GM19452 (cell line): ENCODE data around the gene LAMA3.

Source experiments
- ATAC-seq: cut with Tn5 transposase; IDR thresholded peaks from one replicate; pipeline ENCODE4 v1.9.1; 2021; ENCODE audit not compliant: unreplicated experiment

LAMA3 gene

DNA sequence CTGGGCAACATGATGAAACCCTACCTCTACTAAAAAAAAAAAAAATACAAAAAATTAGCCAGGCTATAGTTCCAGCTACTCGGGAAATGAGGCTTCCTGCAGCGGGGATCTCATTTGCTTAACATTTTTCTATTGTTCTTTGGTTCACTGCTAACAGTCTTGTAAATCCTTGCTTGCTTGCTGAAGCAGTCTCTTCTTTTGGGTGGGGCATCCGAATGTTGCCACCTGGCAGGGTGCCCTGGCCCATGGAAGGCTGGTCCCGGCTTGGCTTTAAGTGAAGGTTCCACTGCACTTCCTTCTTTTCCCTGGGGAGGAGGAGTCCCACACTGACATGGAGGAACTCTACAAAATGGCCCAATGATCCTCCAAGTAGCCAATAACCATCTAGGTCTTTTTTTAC is 20.5 kb upstream of the LAMA3 start:
- ATAC-seq, result no peak

DNA sequence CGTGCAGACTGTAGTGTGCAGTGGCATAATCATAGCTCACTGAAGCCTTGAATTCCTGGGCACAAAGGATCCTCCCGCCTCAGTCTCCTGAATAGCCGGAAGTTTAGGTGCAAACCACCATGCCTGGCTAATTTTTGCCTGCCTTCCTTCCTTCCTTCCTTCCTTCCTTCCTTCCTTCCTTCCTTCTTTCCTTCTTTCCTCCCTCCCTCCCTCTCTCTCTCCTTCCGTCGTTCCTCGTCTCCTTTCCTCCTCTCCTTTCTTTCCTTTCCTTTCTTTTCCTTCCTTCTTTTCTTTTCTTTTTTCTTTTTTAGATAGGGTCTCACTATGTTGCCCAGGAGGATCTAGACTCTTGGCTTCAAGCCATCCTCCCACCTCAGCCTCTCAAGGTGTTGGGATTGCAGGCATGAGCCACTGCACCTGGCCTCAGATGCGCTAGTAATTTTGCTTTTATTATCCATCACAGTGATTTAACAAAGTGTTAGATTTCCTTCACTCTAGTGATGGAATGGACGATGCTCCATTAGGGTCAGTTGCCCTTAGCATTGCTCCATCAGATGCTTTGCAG is 20.0 kb upstream of the LAMA3 start:
- no peak for ATAC-seq

DNA sequence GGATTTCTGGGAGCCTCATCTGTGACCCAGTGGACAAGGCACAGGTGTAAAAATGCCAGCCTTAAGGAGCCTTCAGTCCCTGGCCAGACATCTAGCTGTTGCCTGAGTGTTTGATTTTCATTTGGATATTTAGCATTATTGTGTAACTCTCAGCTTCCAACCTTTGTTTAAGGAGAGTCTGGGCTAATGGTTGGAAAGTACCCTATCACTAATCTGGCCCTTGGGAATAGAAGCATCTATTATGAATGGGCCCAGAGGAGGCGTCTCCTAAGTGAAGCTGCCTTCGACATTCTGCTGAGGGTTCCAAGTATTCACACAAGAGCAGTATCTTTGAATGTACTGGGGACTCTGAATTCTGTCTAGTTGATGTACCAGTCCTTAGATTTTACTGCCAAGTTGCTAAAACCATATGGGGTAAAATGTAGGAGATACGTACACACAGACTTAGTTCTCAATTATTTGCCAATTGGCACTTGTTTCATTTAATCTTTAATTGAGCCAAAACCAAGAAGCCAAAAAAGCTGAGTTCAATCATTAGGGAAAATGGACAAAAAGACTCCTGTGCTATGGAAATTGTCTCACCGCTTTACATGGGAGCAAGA is 19.3 kb upstream of the LAMA3 start:
- no peak for ATAC-seq

DNA sequence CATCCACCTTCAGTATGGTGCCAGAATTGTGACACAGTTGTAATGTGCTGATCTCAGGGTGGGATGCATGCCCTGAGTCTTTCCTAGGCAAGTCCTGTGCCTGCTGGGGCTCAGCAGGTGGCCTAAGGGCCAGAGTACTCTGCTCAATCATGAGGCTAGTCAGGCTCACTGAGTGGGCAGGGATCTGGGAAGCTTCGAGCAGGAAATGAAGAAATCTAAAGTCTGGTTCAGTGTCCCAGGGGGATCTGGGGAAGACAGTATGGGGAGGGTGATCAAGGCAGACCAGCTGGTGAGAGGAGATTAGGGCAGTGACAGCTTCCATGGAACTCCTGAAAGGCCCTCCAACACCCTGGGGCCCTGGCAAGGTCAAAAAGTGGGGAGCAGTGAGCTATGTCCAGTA is 17.7 kb upstream of the LAMA3 start:
- ATAC-seq, result no peak

DNA sequence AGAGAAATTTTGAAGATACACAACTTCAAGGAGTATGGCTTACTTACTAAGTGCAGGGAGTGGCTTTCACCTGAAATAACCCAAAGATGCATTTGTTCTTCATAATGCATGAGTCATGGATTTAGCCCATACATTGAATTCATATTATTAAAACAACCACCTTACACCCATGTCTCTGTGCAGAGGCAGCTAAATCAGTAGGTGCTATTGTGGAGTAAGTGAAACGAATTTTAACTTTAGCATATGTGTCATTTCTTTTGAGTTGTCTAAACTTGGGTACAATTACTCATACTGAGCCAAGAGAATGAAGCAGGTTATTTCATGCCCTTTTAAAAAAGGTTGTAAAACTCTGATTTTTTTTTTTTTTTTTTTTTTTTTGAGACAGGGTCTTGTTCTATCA is 15.5 kb upstream of the LAMA3 start:
- ATAC-seq, result no peak

DNA sequence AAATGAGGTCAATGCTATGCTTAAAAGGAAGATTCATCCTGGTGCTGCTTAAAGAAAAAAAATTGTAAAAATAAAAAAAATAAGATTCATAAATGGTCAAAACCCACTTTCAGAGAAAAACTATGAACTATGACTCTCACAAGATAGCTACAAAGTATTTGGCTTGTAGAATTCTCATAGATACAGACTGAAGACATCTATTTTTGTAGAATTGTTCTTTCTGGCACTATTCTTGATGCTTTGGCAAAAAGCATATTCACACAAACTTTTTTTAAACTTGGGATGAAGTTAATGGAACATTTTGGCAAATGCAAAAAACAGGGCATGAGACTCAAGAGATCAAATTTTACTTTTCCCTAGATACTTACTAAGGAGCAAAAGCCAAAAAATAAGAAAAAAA is 14.0 kb upstream of the LAMA3 start:
- ATAC-seq, result no peak

DNA sequence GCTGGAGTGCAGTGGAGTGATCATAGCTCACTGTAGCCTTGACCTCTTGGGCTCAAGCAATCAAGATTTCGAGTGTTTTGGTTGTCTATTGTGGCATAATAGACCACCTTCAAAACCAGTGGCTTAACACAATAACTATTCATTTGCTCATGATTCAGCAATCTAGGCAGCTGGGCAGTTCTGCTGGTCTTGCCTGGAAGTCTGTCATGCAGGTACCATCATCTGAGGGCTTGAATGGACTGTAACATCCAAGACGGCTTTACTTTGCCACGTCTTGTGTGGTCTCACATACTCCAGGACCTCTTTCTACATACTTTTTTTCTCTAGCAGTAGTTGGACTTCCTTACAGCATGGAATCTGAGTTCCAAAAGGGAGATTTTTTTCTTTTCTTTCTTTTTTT is 13.4 kb upstream of the LAMA3 start:
- ATAC-seq, result no peak

DNA sequence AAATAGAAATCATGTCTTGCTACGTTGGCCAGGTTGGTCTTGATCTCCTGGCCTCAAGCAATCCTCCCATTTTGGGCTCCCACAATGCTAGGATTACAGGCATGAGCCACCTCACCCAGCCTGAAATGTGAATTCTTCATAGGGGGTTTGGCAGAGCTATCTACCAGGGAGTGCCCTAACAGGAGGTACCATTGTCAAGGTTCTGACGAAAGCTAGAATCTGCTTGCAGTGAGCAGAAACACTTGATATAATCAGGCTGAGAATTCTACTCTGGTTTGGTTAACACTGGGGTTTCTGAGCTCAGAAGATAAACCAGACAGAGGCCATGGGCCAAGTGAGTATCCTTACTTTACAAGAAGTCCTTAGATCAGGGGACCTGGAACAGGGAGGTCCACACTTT is 7.2 kb upstream of the LAMA3 start:
- no peak for ATAC-seq

DNA sequence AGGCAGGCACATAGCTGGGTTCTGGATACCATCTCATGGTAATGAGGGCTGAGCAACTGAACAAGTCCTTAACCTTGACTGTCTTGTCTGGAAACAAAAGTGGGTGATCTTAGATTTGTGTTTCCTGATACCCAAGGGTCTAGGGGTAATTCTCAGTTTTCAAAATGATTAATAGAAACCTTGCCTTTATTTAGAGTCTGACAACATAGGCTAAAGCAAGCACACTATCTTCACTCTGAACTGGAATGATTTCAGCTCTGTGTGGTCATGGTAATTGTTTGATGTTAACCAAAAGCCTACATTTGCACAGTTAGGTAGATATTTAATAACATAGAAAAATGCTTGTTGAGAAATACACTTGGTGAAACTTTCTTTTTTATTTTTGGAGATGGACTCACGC is 6.8 kb upstream of the LAMA3 start:
- no peak for ATAC-seq

DNA sequence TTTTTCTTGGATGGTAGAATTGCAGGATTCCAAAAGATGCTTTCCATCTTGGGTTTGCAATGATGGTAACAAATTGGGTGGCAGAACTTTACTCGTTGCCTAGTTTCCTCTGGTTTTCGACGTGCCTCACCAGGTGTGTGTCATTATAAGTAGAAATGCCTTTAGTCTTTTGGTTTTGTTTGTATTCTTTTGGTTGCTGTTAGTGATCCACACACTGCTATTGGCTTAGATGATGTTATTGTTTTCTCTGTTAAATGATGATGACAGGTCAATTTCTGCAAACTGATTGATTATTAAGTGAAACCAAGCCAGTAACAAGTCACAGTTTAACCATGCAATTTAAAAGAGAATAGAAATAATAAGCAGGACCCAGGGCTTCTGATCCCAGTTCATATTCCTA is 6.1 kb upstream of the LAMA3 start:
- no peak for ATAC-seq

DNA sequence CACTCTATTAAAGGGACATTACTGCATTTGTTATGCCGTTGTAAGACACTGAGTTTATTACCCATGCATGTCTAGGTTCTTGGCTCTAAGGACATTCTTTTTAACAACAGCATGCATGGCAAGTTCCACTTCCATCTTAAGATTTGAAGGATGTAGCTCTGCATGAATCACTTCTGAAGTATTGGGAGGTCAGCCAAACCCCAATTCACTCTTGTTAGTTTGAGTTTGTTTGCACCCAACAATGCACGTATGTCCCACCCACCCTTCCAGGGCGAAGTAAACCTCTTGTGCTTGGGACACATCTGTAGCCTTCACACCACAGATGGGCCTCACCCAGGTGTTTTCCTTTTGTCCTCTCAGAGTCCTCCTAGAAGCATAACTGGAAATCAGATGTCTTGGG is 5.6 kb upstream of the LAMA3 start:
- no peak for ATAC-seq

DNA sequence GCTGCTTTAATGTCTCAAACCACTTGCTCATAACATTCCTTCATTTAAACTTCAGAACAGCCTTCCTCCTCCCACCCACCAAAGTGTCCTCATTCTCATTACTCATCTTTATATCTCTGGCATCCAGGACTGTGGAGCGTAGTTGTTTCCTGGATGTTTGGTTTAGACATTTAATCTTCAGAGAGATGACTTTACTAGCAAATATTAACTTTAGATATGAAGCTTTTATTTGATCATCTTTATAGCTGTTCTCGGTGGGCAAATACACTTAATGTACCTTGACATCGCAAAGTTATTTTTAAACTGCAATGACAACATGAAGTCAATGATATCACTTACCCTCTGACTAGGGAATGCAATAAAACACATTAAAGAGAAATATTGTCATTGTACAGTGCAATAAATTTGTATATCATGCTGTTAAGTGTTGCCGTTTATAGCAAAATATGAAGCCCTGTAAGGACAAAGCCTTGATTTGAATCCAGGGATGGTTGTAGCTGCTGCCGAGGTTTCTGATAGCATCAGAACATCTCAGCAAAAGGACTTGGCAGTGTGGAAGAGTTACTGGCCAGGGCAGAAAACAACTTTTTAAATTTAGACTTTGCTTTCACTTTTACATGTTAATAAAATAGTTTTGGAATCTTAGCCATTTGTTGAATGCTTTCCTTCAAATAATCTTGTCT is 4.6 kb upstream of the LAMA3 start:
- no peak for ATAC-seq

DNA sequence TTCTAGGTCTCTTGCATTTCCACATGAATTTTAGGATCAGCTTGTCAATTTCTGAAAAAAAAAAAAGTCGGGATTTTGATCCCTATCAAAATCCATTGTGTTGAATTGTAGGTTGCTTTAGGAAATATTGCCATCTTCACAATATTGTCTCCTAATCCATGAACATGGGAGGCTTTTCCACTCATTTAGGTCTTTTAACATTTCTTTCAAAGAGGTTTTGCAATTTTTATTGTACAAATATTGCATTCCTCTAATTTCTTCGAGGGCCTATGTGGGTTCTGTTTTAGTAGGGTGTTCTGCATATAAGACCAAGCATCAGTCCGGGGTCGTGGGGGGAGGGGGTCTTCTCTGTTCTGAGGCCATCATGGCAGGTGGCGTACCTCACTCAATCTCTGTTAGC is 725 bp upstream of the LAMA3 start:
- ATAC-seq, result no peak

DNA sequence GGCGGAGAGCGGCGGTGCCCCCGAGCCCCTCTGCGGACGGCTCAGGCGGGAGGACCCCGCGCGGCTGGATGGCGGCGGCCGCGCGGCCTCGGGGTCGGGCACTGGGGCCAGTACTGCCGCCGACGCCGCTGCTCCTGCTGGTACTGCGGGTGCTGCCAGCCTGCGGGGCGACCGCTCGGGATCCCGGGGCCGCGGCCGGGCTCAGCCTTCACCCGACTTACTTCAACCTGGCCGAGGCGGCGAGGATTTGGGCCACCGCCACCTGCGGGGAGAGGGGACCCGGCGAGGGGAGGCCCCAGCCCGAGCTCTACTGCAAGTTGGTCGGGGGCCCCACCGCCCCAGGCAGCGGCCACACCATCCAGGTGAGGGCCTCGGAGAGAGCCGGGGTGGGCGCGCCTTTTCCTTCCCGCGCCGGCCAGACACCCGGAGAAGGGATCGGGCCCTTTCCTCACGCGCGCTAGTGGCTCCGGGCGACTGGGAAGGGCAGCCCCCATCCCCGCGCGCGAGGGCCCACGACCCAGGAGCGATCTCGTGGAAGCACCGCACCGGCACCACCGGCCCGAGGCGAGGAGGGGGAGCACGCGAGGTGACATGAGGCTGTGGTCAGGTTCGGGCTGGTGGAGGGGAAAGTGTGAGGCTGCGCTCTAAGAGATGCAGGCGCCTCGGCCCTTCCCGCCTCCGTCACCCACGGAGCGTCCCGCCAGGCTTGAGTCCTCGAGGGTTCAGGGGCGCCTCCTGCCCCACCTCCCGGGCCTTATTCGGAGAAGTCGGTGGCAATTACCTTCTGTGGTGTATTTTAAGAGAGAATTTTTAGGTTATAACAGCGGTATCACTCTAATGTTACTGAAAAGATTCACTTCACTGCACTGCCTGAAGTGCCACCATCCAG is 607 bp downstream of the LAMA3 start:
- no peak for ATAC-seq

DNA sequence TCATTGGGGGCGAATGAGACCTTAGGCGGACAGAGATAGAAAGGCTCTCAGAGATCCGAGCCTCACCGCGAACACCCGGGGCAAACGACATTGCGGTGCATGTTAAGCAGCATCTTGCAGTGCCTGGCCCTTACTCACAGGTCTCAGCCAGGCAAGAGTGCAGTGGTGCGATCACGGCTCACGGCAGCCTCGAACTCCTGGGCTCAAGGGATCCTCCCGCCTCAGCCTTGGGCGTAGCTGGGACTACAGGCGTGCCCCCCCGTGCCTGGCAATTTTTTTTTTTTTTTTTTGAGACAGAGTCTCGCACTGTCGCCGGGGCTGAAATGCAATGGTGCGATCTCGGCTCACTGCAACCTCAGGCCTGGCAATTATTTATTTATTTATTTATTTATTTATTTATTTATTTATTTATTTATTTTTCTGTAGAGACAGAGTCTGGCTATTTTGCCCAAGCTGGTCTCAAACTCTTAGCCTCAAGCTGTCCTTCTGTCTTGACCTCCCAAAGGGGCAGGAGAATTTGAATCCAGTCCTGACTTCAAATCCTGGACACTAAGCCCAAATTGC is 1.3 kb downstream of the LAMA3 start:
- ATAC-seq, result no peak

DNA sequence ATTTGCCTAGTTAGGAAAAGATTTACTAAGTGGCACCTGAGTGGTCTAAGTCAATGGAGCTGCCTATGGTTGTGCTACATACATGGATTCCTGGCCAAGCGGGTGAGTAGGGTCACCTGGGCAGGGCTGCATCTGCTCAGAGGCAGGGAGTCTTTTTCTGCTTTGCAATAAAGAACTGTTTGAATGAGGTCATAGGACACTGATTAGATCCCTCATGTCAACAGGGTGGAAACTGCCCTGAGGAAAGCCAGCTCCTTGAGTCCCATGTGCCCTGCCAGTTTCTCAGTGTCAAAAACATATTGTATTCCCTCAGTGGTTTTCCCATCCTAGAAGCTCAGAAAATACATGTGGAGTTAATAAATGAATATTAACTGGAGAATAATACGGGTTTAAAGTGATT is 4.6 kb downstream of the LAMA3 start:
- no peak for ATAC-seq

DNA sequence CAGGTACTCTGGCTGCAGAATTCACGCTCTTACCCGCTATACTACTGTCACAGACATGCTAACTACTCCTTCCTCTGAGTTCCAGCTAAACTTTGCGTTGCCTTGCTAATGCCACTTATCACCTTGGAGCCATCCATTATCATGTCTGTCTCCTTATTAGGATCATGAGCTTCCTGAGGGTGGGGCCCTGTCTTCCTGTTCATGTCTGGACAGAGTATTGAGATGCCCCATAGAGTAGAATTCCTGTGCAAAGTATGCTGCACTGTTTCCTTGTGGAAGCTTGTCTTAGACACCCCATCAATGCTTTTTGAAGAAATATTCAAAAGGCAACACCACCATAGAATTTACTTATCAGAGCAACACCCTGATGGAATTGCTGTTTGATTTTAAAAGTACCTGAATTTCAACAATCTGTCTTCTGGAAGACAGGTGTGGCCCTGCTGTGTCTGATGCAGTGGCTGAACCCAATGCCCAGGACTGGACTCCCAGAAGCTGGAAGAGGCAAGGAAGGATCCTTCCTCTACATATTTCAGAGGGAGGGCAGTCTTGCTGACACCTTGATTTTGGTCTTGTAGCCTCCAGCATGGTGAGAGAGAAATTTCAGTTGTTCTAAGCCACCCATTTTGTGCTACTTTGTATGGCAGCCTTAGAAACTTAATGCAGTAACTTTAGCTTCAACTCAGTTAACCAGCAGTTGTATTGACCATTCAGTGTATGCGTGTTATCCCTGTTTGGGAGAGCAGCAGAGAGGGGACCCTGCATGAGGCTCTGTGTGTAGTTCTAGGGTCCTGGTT is 5.6 kb downstream of the LAMA3 start:
- ATAC-seq, result no peak

DNA sequence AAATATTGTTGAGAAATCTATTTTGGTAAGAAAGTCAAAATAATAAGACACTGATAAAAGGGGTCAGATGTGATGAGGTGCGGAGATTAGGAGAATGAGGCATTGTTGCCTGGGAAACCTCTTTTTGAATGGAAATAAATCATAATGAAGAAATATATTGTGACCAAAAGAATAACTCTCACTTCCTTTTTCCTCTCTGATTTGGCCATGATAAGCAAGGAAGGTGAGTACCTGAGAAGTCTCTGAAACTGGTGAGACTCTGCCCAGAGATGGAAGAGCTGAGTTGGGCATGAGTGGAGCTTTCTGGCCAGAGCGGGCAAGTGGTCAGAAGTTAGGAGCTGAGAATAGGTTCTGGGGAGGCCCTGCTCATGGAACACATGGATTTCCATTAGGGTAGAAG is 11.8 kb downstream of the LAMA3 start:
- no peak for ATAC-seq

DNA sequence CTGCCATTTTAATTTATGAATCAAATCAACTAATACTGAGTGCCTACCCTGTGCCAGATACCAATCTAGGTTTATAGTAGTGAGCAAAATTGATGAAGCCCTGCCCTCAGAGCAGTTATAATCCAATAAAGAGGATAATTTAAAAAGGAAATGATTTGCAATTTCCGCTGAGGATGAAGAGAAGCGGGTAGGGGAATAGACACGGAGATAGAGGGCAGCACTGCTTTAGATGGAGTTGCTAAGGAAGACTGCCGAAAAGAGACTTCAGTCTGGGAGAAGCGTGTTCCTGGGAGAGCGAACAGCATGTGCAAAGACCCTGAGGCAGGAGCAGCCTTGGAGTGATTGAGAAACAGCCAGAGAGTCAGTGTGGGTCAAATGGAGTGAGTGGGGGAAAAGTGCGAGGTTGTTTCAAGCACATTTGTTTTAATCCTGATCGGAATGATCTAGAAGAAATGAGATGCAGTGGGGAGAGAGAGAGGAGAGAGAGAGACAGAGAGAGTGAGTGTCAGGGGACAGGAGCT is 12.4 kb downstream of the LAMA3 start:
- no peak for ATAC-seq

DNA sequence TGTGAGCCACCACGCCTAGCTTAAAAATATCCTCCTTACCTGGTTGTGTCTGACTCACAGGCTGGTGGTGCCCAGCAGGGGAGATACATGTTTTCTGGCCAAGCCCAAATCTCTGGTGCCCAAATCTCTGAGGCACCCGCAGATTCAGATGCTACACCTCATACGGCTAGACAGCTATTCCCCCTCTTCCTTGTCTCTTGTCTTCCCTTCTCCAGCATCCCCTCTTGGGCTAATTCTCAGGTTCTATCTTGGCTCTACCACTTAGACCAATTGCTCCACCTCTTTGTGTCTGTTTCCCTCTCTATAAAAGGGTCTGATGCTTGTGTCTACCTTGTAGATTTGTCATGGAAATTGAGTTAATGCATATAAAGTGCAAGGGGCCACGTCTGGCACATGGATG is 13.4 kb downstream of the LAMA3 start:
- ATAC-seq, result no peak
